Stimulated activated CD8-positive, alpha-beta memory T cell treated with anti-CD3 and anti-CD28 coated beads, Interleukin-4, amount 100 ng/mL, for 24 hours (primary cell): ENCODE results near the gene SPOUT1.
"Not testable (repeated sequence)": the region's sequence is repeated elsewhere in the genome, so short reads cannot be mapped to it uniquely, and the experiment has no call there.

ENCODE experiments used
- DNase-seq: peaks from one replicate; pipeline ENCODE4 v3.0.0-alpha.2; 2020; ENCODE audit warnings: low read depth

SPOUT1 gene, protein sequence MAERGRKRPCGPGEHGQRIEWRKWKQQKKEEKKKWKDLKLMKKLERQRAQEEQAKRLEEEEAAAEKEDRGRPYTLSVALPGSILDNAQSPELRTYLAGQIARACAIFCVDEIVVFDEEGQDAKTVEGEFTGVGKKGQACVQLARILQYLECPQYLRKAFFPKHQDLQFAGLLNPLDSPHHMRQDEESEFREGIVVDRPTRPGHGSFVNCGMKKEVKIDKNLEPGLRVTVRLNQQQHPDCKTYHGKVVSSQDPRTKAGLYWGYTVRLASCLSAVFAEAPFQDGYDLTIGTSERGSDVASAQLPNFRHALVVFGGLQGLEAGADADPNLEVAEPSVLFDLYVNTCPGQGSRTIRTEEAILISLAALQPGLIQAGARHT

DNA sequence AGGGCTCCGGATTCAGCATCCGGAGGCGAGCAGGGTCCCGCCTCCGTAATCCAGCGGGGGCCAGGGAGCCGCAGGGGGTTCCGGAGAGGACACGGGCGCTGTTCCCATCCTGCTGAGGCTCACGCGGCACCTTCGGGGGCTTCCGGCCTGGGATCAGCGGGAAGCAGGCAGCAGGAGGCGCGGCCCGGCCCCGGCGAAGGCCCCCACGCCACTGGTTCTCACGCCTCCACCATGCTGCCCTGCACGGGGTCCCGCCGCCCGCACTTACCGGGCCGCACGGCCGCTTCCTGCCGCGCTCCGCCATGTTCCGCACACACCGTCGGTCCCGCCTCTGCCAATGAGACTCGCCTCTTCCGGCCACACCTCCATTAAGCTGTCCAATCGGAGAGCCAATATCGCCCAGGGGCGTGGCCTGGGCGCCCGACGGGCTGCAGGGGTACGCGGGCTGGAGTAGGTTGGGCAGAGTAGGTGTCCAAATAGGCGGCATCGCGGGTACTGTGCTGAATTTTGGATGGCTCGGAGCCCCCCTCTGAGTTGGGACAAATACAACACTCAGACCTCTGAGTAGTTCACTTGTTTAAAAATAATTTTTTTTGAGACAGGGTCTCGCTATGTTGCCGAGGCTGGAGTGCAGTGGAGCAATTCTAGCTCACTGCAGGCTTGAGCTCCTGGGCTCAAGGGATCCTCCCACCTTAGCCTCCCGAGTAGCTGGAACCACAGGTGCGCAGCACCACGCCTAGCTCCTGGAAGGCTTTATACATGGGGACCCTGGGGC, at the start of gene SPOUT1:
TSS of gene SPOUT1 (minus strand) at position 318 of the 775 bp plus-strand sequence. CDS start at position 304, 14 bp downstream.
- DNase-seq: peak; percentile 90

DNA sequence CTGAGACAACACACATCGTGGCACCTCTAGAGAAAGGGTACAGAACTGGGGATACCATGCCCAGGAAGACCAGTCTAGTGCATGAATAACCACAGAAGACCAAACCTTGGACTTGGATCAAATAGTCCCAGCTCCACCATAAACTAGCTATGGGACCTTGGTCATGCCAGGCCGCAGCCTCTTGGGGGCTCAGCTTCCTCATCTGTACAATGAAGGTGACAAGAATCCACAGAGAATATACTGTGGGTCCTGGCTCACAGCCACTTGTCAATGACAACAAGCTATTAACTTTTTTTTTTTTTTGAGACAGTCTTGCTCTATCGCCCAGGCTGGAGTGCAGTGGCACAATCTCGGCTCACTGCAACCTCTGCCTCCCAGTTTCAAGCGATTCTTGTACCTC, 48.3 kb upstream of the SPOUT1 start:
- no peak for DNase-seq

DNA sequence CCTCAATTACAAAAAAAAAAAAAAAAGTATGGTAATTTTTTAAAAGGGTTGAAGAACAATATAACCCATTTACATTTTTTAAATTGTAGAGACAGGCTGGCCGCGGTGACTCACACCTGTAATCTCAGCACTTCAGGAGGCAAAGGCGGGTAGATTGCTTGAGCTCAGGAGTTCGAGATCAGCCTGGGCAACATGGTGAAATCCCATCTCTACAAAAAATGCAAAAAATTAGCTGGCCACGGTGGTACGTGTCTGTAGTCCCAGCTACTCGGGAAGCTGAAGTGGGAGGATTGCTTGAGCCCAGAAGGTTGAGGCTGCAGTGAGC, 41.3 kb upstream of the SPOUT1 start:
- not testable (repeated sequence) for DNase-seq

DNA sequence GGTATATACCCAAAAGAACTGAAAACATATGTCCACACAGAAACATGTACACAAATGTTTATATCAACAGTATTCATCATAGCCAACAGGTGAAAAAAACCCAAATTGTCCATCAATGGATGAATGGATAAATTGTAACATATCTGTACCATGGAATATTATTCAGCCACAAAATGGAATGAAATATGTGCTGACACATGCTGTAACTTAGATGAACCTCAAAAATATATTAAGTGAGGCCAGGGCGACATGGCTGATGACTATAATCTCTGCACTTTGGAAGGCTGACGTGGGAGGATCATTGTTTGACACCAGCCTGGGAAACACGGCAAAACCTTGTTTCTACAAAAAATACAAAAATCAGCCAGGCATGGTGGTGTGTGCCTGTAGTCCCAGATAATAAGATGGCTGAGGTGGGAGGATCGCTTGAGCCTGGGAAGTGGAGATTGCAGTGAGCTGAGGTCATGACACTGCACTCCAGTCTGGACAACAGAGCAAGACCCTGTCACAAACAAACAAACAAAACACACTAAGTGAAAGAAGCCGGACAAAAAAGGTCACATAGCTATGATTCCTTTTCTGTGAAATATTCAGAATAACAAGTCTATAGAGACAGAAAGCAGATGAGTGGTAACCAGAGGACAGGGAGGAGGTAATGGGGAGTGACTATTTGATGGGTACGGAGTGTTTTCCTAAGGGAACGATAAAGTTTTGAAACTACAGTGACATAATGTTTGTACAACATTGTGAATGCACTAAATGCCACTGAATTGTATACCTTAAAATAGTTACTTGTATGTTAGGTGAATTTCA, 40.7 kb upstream of the SPOUT1 start:
- no peak for DNase-seq

DNA sequence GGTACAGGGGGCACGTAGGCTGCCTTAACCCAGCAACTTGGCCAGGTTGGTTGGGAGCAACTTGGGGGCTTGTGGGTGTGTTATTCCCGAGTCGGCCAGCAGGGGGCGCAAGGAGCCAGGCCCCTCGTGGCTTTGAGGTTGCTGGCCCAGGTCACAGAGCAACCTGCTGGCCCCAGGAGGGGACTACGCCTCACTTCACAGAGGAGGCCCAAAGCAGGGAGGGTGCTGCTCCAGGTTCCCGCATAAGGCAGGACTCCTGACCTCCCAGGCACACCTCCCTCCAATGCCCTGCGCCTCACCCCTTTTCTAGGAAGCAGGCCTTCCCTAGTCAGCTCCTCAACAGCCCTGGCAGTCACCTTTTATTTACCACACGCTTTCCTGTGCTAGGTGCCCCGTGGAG, 34.1 kb upstream of the SPOUT1 start:
- DNase-seq: peak; percentile 75

DNA sequence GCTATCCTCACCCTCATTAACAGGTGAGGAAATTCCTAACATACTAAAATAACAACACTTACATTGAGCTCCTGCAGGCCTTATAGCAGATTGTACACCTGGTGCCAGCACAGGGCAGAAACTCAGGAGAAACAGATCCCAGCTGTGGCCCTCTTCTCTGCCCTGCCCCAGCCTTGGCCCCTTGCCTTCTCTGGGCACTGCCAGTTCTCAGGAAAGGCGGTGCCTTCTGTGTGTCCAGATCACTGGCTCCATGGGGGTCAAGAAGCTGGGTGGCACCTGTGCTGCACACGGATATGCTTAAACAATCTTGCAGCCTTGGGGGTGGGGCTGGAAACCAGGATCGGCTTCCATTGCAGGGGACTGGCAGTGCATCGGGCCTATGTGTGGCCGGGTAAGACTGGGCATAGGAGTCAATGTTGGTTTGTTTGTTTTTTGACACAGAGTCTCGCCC, 32.8 kb upstream of the SPOUT1 start:
- no peak for DNase-seq

DNA sequence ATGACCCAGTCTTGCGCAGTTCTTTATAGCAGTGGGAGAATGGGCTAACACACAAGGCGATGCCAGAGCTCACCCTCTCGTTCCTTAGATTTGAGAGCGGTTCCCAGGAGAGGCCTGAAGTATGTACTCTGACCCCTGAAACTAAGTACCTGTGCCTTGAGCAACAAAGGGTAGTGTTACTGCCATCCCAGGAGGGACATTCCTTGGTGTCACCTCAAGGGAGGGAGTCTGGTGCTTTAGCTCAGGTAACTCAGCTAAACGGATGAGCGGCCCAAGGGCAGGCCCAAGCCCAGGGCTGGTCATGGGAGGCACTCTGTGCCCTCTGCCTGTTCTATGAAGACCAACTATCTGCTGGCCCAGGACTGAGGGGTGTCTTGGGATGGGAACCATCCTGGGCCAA, 31.9 kb upstream of the SPOUT1 start:
- DNase-seq: no peak

DNA sequence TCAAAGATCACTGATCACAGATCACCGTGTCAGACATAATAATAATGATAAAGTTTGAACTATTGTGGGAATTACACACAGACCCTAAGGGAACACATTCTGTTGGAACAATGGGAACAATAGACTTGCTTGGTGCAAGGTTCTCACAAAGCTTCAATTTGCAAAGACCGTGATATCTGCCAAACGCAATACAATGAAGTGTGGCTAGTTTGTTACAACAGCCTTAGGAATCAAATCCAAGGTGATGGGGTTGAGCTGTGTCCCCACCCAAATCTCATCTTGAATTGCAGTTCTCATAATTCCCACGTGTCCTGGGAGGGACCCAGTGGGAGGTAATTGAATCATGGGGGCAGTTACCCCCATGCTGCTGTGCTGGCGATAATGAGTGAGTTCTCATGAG, 31.3 kb upstream of the SPOUT1 start:
- no peak for DNase-seq

DNA sequence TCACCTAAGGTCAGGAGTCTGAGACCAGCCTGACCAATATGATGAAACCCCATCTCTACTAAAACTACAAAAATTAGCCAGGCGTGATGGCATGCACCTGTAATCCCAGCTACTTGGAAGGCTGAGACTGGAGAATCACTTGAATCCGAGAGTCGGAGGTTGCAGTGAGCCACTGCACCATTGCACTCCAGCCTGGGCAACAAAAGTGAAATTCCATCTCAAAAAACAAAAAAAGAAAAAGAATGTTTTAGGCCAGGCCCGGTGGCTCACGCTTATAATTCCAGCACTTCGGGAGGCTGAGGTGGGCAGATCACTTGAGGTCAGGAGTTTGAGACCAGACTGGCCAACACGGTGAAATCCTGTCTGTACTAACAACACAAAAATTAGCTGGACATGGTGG, 28.9 kb upstream of the SPOUT1 start:
- DNase-seq: not testable (repeated sequence)

DNA sequence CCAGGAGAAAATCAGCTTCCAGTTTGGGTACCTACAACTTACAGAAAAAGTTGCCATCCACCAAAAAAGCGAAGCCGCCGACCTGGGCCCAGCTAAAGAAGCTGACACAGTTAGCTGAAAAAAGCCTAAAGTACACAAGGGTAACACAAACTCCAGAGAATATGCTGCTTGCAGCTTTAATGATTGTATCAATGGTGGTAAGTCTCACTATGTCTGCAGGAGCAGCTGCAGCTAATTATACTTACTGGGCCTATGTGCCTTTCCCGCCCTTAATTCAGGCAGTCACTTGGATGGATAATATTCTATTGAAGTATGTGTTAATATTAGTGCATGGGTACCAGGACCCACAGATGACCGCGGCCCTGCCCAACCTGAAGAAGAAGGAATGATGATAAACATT, 24.9 kb upstream of the SPOUT1 start:
- DNase-seq: not testable (repeated sequence)

DNA sequence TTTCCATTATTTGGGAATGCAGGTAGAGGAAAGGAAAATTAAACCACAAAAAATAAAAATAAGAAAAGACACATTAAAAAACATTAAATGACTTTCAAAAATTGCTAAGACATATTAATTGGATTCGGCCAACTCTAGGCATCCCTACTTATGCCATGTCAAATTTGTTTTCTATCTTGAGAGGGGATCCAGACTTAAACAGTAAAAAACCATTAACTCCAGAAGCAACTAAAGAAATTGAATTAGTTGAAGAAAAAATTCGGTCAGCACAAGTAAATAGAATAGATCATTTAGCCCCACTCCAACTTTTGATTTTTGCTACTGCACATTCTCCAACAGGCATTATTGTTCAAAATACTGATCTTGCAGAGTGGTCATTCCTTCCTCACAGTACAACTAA, 23.1 kb upstream of the SPOUT1 start:
- DNase-seq: not testable (repeated sequence)

DNA sequence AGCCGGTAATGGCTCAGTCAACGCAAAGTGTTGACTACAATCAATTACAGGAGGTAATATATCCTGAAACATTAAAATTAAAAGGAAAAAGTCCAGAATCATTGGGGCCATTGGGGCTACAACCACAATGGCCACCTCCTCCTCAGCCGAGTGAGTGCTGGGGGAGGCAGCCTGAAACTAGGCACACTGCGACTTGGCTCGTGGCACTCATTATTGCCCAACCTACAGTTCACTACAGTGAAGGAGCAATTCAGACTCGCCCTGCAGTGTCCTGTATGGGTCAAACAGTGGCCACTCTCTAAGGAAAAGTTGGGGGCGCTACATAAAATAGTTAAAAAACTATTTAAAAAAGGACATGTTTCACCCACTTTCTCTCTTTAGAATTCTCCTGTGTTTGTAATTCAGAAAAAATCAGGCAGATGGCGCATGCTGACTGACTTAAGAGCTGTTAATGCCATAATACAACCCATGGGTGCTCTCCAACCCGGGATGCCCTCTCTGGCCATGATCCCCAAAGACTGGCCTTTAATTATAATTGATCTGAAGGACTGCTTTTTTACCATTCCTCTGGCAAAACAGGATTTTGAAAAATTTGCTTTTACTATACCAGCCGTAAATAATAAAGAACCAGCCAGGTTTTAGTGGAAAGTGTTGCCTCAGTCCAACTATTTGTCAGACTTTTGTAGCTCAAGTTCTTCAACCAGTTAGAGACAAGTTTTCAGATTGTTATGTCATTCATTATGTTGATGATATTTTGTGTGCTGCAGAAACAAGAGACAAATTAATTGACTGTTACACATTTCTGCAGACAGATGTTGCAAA, 22.4 kb upstream of the SPOUT1 start:
- not testable (repeated sequence) for DNase-seq

DNA sequence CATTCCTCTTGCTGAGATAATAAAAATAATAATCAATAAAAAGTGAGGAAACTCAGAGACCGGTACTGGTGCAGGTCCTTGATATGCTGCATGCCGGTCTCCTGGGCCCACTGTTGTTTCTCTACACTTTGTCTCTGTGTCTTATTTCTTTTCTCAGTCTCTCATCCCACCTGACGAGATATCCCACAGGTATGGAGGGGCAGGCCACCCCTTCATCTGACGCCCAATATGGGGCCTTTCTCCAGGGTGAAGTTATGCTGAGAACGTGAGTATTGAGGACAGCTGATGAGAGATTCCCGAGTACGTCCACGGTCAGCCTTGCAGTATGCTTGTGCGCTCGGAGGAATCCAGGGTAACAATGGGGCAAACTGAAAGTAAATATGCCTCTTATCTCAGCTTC, 21.4 kb upstream of the SPOUT1 start:
- not testable (repeated sequence) for DNase-seq

DNA sequence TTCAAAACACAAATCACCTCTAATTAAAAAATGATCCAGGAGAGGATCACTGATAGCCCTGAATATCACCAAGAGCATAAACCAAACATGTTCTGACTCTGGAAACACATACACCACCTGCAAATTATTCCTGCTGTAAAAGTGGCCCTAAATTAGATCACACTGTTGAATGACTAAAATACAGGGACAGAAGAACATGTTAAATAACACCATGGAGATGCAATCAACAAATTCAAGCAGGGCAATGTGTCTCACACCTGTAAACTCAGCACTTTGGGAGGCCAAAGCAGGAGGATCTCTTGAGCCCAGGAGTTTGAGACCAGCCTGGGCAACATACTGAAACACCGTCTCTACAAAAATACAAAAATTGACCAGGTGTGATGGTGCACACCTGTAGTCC, 18.2 kb upstream of the SPOUT1 start:
- no peak for DNase-seq

DNA sequence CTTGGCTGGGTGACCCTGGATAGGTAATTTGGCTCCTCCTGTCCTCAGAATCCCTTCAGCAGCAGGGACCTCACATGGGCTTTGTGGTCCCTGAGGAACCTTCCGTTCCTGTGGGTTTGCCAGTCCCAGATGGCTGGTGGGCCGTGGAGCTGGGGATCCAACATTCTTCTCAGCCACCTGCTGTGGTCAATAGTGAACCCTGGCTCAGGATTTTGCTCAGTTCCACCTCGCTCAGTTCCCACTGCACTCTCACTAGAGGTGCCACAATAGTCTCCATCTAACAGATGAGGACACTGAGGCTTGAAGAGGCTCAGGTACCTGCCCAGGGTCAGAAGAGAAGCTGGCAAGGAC, 17.1 kb upstream of the SPOUT1 start:
- no peak for DNase-seq

DNA sequence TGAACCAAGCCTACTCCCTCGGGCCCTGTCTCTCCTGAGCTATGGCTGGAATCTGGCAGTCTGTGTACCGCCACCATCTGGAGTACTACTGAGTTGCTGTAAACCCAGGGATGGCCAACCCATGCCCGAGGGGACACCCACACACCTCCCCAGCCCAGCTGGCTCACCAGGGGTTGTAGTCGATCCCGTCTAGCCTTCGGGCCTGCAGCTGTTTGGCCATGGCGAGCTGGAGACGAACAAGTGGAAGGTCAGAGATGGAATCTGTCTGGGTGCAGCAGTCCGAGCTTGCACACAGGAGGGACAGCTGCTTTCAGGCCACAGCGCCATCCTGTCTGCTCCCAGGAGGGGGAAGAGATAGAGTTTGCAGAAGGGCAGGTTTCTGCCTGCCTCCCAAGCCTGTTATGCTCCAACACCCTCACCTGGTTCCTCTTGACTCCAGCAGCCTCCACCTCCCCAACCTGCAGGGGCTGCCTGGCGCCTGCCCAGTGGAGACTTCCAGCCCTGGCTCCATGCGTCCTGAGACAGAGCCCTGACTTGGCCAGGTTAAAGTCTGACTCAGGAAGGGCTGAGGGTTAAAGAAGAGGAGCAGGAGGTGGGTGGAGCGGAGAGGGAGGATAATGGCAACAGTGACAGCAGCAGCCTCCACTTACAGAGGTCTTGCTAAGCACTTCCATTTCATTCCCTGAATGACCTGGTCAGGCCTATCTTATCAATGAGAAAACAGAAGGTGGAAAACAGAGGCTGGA, 15.8 kb upstream of the SPOUT1 start:
- no peak for DNase-seq

DNA sequence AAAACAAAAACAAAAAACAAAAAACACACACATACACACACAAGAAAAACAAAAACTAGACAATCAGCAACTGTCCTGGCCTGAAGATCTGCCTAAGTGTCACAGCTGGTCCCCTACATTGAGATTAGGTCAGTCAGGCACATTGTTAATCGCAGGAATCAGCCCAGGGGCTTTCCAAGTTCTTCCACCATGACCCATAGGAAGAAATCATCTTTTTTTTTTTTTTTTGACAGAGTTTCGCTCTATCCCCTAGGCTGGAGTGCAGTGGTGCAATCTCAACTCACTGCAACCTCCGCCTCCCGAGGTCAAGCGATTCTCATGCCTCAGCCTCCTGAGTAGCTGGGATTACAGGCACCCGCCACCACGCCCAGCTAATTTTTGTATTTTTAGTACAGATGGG, 13.6 kb upstream of the SPOUT1 start:
- DNase-seq: not testable (repeated sequence)

DNA sequence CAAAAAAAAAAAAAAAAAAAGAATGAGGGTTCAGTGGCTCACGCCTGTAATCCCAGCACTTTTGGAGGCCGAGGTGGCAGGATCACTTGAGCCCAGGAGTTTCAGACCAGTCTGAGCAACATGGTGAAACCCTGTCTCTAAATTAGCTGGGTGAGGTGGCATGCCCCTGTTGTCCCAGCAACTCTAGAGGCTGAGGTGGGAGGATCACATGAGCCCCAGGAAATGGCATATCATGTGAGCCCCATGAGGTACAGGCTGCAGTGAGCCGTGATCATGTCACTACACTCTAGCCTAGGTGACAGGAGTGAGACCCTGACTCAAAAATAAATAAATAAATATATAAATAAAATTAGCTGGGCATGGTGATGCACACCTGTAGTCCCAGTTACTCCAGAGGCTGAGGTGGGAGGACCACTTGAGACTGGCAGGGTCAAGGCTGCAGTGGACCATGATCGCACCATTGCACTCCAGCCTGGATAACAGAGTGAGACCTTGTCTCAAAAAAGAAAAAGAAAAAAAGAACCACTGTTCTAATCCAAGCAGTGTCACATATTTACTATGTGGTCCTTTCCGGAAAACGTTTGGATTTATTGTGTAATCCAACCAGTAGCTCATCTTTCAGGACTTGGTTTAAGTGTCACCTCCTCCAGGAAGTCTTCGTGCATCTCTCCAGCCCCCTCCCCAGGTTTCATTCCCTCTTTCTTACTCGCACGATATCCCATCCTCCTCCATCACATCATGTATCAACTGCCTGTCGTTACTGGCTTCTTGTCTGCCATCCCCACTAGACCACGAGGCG, 12.3 kb upstream of the SPOUT1 start:
- no peak for DNase-seq

DNA sequence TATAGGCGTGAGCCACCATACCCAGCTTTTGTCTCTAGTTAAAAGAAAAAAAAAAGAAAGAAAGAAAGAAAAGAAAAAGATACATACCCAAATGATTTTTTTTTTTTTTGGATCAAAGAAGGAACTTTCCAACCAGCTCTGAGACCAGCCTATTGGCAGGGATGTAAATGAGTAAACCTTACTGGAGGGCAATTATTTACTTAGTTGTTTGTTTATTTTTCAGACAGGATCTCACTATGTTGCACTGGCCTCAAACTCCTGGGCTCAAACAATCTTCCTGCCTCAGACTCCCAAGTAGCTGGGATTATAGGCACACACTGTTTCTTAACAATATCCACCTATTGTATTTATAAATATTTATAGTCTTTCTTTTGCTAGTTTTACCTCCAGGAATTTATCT, 10.9 kb upstream of the SPOUT1 start:
- no peak for DNase-seq

DNA sequence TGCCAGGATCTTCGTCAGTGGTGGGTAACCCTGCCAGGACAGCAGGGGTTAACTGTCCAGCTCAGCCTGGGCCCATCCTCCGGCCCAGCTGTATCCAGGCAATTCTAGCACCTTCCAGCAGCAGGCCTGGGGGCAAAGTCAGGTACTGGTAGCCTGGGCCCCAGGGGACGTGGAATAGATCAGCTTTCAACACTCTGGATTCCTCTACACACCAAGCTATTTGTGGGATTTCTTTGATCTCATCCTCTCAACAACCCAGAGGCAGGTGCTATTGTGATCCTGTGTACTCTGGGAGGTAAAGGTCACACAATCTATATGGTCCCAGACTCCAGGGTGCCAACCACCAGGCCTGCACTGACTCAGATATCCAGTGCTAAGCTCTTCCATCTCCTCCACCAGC, 8.7 kb upstream of the SPOUT1 start:
- DNase-seq: no peak
